Kidney tubule cell (primary cell): ENCODE data around the gene KCNK2.

Experiments
- DNase-seq: peaks from one replicate; pipeline ENCODE4 v3.0.0-alpha.2; 2018; ENCODE audit warnings: low spot score

Gene KCNK2

GRCh38 chr1:215095524-215095923, 13.0 kb downstream of the KCNK2 start:
- DNase-seq, result no peak

- DNase-seq, result no peak
These were observed 19.0 kb downstream of the KCNK2 start for GRCh38 chr1:215101511-215101910.

- DNase-seq, result no peak
These were observed 21.7 kb downstream of the KCNK2 start for GRCh38 chr1:215104283-215104682.

DNA sequence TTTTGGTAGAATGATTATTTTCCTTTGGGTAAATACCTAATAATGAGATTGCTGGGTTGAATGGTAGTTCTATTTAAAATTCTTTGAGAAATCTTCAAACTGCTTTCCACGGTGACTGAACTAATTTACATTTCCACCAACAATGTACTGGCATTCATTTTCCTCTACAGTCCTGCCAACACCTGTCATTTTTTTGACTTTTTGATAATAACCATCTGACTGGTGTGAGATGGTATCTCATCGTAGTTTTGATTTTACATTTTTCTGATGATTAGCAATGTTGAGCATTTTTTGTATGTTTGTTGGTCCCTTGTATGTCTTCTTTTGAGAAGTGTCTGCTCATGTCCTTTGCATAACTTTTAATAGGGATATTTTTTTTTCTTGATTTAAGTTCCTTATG, 23.5 kb downstream of the KCNK2 start:
- DNase-seq, result no peak

DNA sequence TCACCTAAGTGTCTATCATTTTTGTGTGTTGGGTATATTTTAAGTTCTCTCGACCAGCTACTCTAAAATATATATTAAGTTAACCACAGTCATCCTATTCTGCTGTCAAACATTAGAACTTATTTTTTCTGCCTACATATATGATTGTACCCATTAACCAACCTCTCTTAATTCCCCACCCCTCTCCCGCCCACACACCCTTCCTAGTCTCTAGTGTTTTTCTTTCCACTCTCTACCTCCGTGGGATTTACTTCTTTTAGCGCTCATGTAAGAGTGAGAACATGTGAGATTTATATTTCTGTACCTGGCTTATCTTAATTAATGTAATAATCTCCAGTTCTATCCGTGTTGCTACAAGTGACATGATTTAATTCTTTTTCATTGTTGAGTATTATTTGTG, 26.6 kb downstream of the KCNK2 start:
- no peak for DNase-seq

GRCh38 chr1:215111916-215112315, 29.4 kb downstream of the KCNK2 start:
- no peak for DNase-seq

DNA sequence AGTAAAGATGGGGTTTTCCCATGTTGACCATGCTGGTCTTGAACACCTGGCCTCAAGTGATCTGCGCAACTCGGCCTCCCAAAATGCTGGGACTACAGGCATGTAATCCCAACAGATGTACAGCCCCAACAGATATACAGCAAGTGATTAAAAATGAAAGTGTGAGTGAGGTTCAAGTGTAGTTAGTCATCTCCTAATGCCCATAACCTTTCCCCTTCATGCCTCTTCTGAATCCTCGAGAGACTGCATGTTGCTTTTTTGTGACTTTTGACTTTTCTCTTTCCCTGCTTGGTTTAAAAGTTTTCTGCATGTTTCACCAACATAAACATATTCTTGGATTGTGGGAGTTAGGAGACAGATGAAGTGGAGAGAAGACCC, 31.2 kb downstream of the KCNK2 start:
- DNase-seq, result no peak

GRCh38 chr1:215114154-215114933, 31.8 kb downstream of the KCNK2 start:
- peak; percentile 91 for DNase-seq

DNA sequence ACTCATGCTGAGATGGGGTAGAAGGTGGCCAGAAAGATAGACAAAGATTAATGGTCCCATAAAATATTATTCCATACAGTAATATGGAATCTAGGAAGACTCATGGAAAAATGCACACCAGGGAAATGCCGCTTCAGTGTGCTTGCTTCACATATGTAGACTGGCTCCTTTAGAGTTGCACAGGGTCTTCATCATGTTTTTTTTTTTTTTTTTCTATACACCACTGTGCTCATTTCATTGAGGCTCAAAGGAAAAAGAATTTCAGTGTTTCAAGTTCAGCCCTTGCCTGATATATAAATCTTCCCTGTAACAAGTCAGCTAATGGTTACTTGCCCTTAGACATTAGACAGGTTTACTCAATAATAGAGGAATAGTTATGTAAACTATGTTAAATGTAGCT, 33.2 kb downstream of the KCNK2 start:
- DNase-seq, result no peak

DNA sequence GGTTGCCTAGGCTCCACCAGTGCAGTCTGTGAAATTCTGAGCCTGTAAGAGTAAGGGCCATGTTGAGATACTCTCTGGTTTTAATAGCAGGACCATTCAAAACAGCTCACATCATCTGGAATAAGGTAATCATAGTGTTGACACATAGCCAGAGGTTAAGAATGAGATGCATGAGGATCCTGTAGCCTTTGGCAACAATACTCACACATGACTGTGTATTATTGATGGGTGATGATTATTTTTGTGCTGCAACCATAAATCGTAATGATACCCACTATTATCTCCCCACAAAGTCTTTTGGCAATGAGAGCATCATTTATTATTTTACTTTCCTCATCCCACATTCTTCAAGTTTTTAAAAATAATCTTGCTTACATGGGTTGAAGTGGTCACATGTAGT, 35.5 kb downstream of the KCNK2 start:
- DNase-seq, result no peak

GRCh38 chr1:215119056-215119455, 36.5 kb downstream of the KCNK2 start:
- DNase-seq, result no peak

DNA sequence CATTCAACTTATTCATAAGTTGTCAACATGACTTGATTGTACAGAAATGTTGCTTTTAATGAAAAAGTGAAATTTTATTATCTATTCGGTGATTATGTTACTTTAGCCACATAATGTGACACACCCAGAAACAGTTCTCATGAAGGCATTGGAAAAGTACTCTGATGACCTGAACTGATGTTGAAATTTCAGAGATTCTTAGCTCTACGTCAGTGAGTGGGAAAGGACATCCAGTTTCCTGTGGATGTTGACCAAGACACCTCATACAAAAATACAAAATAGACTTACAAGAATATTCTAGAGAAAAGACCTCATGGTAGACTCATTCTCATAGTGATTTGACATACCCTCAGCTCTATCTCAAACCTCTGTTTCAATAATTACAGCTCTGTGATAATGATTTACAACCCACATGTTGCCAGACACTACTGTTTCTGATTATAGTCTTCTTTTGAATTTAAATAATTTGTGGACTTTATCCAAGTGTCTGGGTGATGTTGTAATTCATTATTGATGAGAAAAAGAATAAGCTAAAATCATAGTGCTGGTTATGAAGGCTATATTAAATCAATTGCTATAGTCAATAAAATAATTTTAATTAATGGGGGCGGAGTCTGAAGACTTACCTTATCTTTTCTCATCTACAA, 37.3 kb downstream of the KCNK2 start:
- DNase-seq, result no peak

GRCh38 chr1:215128504-215128903, 46.0 kb downstream of the KCNK2 start:
- DNase-seq, result no peak

DNA sequence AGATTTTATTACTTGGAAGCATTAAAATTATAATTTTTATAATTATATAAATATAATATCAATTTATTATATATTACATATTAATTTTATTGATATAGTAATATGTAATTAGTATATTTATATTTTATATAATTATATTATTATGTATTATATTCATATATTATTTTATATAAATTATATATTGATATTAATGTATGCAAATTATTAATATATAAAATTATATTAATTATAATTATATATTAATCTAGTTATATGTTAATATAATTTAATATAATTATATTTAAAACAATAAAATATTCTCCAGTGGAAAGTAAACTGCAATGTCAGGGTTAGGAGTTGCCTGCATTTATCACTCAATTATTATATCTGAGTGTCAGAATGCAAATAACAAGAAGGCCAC, 48.8 kb downstream of the KCNK2 start:
- DNase-seq, result no peak

GRCh38 chr1:215132156-215132555, 49.6 kb downstream of the KCNK2 start:
- peak; percentile 88 for DNase-seq

DNA sequence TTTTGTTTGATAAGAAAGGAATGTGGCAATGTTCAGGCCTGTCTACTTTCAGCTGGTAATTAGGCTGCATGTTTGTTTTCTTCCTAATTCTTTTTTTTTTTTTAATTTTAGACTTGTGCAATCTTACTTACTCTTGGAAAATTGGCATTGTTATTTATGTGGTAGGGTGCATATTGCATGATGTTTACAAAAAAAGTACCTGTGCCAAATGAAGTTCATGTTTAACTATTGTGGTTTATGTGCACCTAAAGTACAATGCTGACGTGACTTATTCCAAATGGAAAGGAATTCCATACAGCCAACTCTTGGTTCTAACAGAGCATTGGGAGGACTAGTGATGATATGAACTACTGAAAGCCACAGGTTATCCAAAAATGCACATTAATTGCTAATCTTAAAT, 51.0 kb downstream of the KCNK2 start:
- DNase-seq, result peak; percentile 34

- no peak for DNase-seq
These were observed 55.4 kb downstream of the KCNK2 start for GRCh38 chr1:215137985-215138384.

DNA sequence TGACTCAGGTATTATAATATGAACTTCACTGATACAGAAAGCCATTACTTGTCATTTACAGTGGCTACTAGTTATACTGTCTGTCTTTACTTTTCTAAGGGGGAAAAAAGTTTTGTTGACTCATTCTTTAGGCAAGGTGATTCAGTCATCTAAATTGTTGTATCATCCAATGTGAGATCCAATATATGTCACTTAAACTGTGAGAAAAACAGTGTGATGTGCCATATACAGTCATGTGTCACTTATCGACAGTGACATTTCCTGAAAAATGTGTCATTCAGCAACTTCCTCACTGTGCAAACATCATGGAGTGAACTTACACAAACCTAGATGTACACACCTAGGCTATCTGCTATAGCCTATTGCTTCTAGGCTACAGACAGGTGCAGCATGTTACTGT, 57.6 kb downstream of the KCNK2 start:
- DNase-seq, result peak; percentile 37

DNA sequence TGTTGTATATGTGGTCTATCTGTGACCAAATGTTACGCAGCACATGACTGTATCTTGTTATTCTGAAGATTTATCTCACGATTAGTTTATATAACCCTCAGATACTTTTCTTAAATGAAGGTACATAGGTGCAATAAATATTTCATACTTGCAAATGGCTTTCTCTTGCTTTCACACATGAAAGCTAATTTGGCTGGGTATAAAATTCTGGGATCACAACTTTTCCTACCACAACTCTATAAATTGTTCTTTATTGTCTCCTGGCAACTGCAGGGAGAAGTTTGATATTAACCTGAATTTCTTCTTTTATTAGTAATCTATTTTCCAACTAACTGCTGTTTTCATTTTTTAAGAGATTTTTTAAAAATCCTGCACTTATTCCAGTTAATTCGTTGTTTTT, 58.9 kb downstream of the KCNK2 start:
- no peak for DNase-seq

GRCh38 chr1:215143497-215143896, 61.0 kb downstream of the KCNK2 start:
- DNase-seq, result no peak

- peak; percentile 36 for DNase-seq
These were observed 63.9 kb downstream of the KCNK2 start for GRCh38 chr1:215146240-215146975.

- DNase-seq, result no peak
These were observed 64.5 kb downstream of the KCNK2 start for GRCh38 chr1:215147024-215147423.

DNA sequence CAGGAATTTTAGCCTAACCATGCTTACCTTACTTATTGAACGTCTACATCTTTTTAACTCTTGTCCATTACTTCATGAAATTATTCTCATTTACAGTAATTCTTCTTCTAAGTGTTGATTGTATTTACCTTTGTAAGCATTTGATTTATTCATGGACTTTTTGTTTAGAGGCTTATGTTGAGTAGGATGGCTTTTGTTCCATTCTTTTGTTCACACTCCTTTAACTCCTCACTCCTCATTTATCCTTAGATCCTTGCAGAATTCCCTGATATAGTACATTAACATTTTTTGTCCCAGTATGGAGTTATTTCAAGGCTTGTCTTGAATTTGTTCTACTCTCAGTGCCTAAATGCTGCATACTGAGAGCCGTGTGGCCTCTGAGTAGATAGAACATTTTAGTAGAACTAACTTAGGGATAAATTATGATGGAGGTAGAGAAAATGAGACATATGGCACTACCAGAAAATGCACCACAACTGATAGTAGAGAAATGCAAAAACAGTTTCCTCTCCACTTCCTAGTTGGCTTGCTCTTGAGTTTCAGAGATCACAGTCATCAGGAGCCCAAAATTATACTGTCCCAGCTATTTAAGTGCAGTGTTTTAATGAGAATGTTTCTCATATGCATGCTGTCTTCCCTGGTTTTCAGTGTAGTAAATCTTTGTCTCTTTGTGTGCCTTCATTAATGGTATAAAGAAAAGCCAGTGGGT, 69.5 kb downstream of the KCNK2 start:
- DNase-seq, result no peak
